GM23338 (cell line): Measurements from ENCODE around the gene QDPR.

Experiments used
- CREB1 ChIP-seq: fragments of 250-450 bp; sonication (Bioruptor Pico); IDR thresholded peaks from 2 replicates; pipeline ENCODE4 v1.5.0; 2020; ENCODE audit warnings: low read depth, mild to moderate bottlenecking, moderate library complexity
- CTCF ChIP-seq, 2 experiments: fragments of 200-600 bp in 1 of 2; sonication (generic) in 1 of 2; conservative IDR thresholded peaks; 2 replicates each; pipeline versions ENCODE4 v1.5.1 to v1.6.1; 2016 to 2017; ENCODE audit warnings: antibody characterized with exemption in 2 of 2, low read depth in 2 of 2, mild to moderate bottlenecking in 2 of 2, moderate library complexity in 1 of 2
- ETS1 ChIP-seq: IDR thresholded peaks from 2 replicates; pipeline ENCODE4 v1.6.1; 2016; ENCODE audit warnings: antibody characterized with exemption
- EZH2 ChIP-seq: fragments of 200-600 bp; sonication (generic); IDR thresholded peaks from one replicate; pipeline ENCODE4 v1.8.0; 2017; ENCODE audit warnings: antibody characterized with exemption, mild to moderate bottlenecking, low read depth; ENCODE audit not compliant: unreplicated experiment
- EZH2phosphoT487 ChIP-seq: fragments of 200-600 bp; sonication (generic); IDR thresholded peaks from one replicate; pipeline ENCODE4 v1.8.1; 2018; ENCODE audit warnings: antibody characterized with exemption; ENCODE audit not compliant: unreplicated experiment
- JUNB ChIP-seq: IDR thresholded peaks from one replicate; pipeline ENCODE4 v1.6.1; 2016; ENCODE audit warnings: antibody characterized with exemption; ENCODE audit not compliant: unreplicated experiment
- NANOG ChIP-seq: IDR thresholded peaks from 2 replicates; pipeline ENCODE4 v1.6.1; 2016; ENCODE audit warnings: antibody characterized with exemption, borderline replicate concordance
- POLR2AphosphoS5 ChIP-seq: IDR thresholded peaks from 2 replicates; pipeline ENCODE4 v1.6.1; 2016; ENCODE audit warnings: antibody characterized with exemption, low read depth
- REST ChIP-seq: IDR thresholded peaks from one replicate; pipeline ENCODE4 v1.6.1; 2018; ENCODE audit warnings: antibody characterized with exemption; ENCODE audit not compliant: unreplicated experiment
- ZNF114 ChIP-seq: fragments of 250-450 bp; sonication (Bioruptor Pico); IDR thresholded peaks from 2 replicates; pipeline ENCODE4 v1.5.0; 2020; ENCODE audit warnings: mild to moderate bottlenecking, moderate library complexity
- ZNF462 ChIP-seq: fragments of 250-450 bp; sonication (Bioruptor Pico); IDR thresholded peaks from 2 replicates; pipeline ENCODE4 v1.5.0; 2020; ENCODE audit warnings: mild to moderate bottlenecking, moderate library complexity

GRCh38 chr4:17528551-17529165 lies 16.8 kb upstream of the QDPR start:
- TF ChIP-seq CTCF (conservative IDR thresholded peaks at IDR 0.05; ENCODE audit: low read depth in 2 of 2) (no peak), ETS1 (no peak), POLR2AphosphoS5 (no peak), ZNF114 (CRISPR knock-in tag) (no peak), ZNF462 (CRISPR knock-in tag) (no peak), REST (no peak), EZH2phosphoT487 (no peak), EZH2 (no peak), CREB1 (CRISPR knock-in tag) (no peak), JUNB (no peak), NANOG (no peak)
